Activated CD4-positive, alpha-beta T cell treated with anti-CD3 and anti-CD28 coated beads, Interleukin-2, amount 50 U/mL, for 1 hour (primary cell): ENCODE measurements around the gene ATOSB.
"Not testable (repeated sequence)": the region's sequence is repeated elsewhere in the genome, so short reads cannot be mapped to it uniquely, and the experiment has no call there.

Experiments used
- DNase-seq: peaks from one replicate; pipeline ENCODE4 v3.0.0-alpha.2; 2020

The ATOSB gene

GRCh38 chr9:35115680-35116538 lies at the start of gene ATOSB:
Gene ATOSB (minus strand): TSS chr9:35115862. CDS start chr9:35108274, 7,588 bp downstream.
- peak; percentile 90 for DNase-seq

- no peak for DNase-seq
Measured at GRCh38 chr9:35164711-35165110, 49.0 kb upstream of the ATOSB start.

GRCh38 chr9:35163413-35163812 lies 47.8 kb upstream of the ATOSB start:
- DNase-seq = no peak

GRCh38 chr9:35162605-35163315 lies 47.1 kb upstream of the ATOSB start:
- DNase-seq = no peak

- DNase-seq = peak; percentile 66
Measured at GRCh38 chr9:35161713-35162604, 46.3 kb upstream of the ATOSB start, which contains the start of gene UNC13B. Gene UNC13B (plus strand): TSS chr9:35162009. CDS start chr9:35162284, 275 bp downstream.

- DNase-seq = no peak
Measured at GRCh38 chr9:35158501-35159280, 43.0 kb upstream of the ATOSB start.

GRCh38 chr9:35157836-35158235 lies 42.2 kb upstream of the ATOSB start:
- DNase-seq = not testable (repeated sequence)

- no peak for DNase-seq
Measured at GRCh38 chr9:35156781-35157180, 41.1 kb upstream of the ATOSB start.

GRCh38 chr9:35152926-35153325 lies 37.3 kb upstream of the ATOSB start:
- DNase-seq = no peak

GRCh38 chr9:35147941-35148563 lies 32.4 kb upstream of the ATOSB start:
- not testable (repeated sequence) for DNase-seq

- no peak for DNase-seq
Measured at GRCh38 chr9:35142037-35142436, 26.4 kb upstream of the ATOSB start.

GRCh38 chr9:35140093-35140492 lies 24.4 kb upstream of the ATOSB start:
- no peak for DNase-seq

- DNase-seq = no peak
Measured at GRCh38 chr9:35136866-35137265, 21.2 kb upstream of the ATOSB start.

- DNase-seq = no peak
Measured at GRCh38 chr9:35135988-35136387, 20.3 kb upstream of the ATOSB start.

- DNase-seq = no peak
Measured at GRCh38 chr9:35134920-35135319, 19.3 kb upstream of the ATOSB start.

GRCh38 chr9:35116898-35117551 lies 1.4 kb upstream of the ATOSB start:
- peak; percentile 85 for DNase-seq

- DNase-seq = no peak
Measured at GRCh38 chr9:35116539-35116897, 856 bp upstream of the ATOSB start.

- DNase-seq = no peak
Measured at GRCh38 chr9:35114840-35115628, 628 bp downstream of the ATOSB start.

GRCh38 chr9:35114113-35114839 lies 1.4 kb downstream of the ATOSB start:
- peak; percentile 70 for DNase-seq
